Measurements from ENCODE around the gene COL23A1.
"Not testable (repeated sequence)": the region's sequence is repeated elsewhere in the genome, so short reads cannot be mapped to it uniquely, and the experiment has no call there.

Gene COL23A1

GRCh38 chr5:178588769-178589168 lies 1.4 kb downstream of the COL23A1 start:
- DNase-seq (ENCODE audit: low read depth), result no peak

- DNase-seq (ENCODE audit: low read depth), result no peak
Observed at GRCh38 chr5:178587763-178588611, 2.2 kb downstream of the COL23A1 start.

- DNase-seq (ENCODE audit: low read depth), result no peak
Observed at GRCh38 chr5:178586396-178586795, 3.8 kb downstream of the COL23A1 start.

GRCh38 chr5:178585421-178585820 lies 4.8 kb downstream of the COL23A1 start:
- not testable (repeated sequence) for DNase-seq (ENCODE audit: low read depth)

GRCh38 chr5:178583279-178583678 lies 6.9 kb downstream of the COL23A1 start:
- no peak for DNase-seq (ENCODE audit: low read depth)

- no peak for DNase-seq (ENCODE audit: low read depth)
Observed at GRCh38 chr5:178582291-178582690, 7.9 kb downstream of the COL23A1 start.

- no peak for DNase-seq (ENCODE audit: low read depth)
Observed at GRCh38 chr5:178581621-178582020, 8.6 kb downstream of the COL23A1 start.

GRCh38 chr5:178580271-178580955 lies 9.8 kb downstream of the COL23A1 start:
- DNase-seq (ENCODE audit: low read depth), result no peak

- no peak for DNase-seq (ENCODE audit: low read depth)
Observed at GRCh38 chr5:178577944-178578343, 12.2 kb downstream of the COL23A1 start.

- DNase-seq (ENCODE audit: low read depth), result no peak
Observed at GRCh38 chr5:178577376-178577839, 12.8 kb downstream of the COL23A1 start.

GRCh38 chr5:178576591-178577351 lies 13.4 kb downstream of the COL23A1 start:
- no peak for DNase-seq (ENCODE audit: low read depth)

- no peak for DNase-seq (ENCODE audit: low read depth)
Observed at GRCh38 chr5:178573216-178573615, 17.0 kb downstream of the COL23A1 start.

- no peak for DNase-seq (ENCODE audit: low read depth)
Observed at GRCh38 chr5:178572617-178573016, 17.6 kb downstream of the COL23A1 start.

GRCh38 chr5:178569485-178569884 lies 20.7 kb downstream of the COL23A1 start:
- DNase-seq (ENCODE audit: low read depth), result no peak

- no peak for DNase-seq (ENCODE audit: low read depth)
Observed at GRCh38 chr5:178564811-178565550, 25.2 kb downstream of the COL23A1 start.

GRCh38 chr5:178564397-178564796 lies 25.8 kb downstream of the COL23A1 start:
- DNase-seq (ENCODE audit: low read depth), result no peak

- DNase-seq (ENCODE audit: low read depth), result no peak
Observed at GRCh38 chr5:178563621-178564020, 26.6 kb downstream of the COL23A1 start.

- no peak for DNase-seq (ENCODE audit: low read depth)
Observed at GRCh38 chr5:178561746-178562264, 28.4 kb downstream of the COL23A1 start.

- DNase-seq (ENCODE audit: low read depth), result no peak
Observed at GRCh38 chr5:178560911-178561310, 29.3 kb downstream of the COL23A1 start.

- no peak for DNase-seq (ENCODE audit: low read depth)
Observed at GRCh38 chr5:178557416-178557815, 32.8 kb downstream of the COL23A1 start.

- DNase-seq (ENCODE audit: low read depth), result no peak
Observed at GRCh38 chr5:178555771-178556211, 34.4 kb downstream of the COL23A1 start.

Data from T follicular helper cell (primary cell).